HG03159 (cell line): ENCODE results near the gene CDK15.

Source experiments
- ATAC-seq: cut with Tn5 transposase; IDR thresholded peaks from one replicate; pipeline ENCODE4 v1.9.1; 2021; ENCODE audit warnings: mild to moderate bottlenecking, moderate library complexity; ENCODE audit not compliant: unreplicated experiment

The CDK15 gene

DNA sequence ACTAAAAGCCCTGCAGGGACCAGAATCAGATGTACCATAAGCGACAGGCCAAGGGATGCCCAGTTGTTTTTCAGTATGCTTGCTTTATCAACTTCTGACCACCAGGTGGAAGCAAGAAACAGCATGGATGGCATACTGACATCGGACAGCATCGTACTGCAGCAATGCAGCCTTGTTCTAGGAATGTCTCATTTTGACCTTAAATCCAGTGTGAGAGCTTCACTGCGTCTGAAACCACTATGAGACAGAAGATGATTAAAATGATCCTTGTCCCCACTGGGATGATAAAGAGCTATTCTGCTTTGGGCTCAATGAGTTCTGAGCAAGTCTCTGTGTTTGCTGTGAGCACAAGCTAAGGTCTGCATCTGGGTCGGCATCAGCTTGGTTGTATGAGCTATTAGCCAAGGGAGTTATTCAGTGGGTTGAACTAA lies 54.3 kb downstream of the CDK15 start:
- ATAC-seq: peak; percentile 83

DNA sequence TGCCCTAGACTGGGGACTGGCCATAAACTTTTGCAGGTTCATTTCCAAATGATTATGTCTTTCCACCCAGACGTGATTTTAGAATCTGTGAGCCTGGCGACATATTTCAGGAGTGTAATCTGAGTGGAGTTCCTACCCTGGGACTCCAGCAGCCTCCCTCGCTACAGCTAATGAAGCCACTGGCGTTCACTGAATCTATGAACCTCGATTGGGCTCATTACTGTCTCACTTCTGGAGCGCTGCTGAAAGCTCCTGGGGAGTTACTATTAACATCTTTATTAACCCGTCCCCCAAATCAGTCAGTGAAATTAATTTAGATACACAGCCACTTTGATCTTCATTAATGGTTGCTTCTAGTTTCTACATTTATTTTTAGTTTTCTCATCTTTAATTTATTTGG lies 56.5 kb downstream of the CDK15 start:
- ATAC-seq: no peak

DNA sequence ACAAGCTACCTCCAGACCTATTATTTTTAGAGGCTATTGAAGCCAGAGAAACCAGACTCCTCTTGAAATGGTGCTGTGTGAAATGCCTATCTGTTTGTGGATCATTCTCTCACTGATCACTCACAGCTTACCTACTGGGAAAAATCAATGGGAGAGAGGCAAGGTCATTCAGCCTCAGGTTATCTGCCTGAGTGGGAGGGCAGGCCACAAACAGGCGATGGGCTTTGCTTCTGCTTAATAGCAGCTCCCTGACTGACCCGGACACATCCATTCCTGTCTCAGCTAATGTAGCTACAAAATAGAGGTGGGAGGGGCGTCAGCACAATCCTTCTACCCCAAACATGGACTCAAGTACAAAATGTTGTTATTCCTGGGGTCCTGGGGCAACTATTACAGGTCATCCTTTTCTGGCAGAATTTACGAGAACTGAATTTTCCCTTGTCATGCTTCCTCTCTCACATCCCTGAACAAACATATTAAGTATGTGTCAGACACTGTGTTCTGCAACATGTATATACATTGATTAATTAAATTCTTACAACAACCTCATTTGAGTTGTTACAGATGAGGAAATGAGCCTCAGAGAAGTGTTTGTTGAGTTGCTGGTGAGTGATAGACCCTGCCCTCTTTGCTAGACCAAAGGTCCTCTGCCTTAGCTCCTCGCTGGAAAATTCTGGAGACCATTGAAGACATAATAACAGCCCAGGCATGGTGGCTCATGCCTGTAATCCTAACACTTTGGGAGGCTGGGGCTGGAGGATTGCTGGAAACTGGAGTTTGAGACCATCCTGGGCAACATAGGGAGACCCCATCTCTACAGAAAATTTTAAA lies 60.5 kb downstream of the CDK15 start:
- ATAC-seq: no peak

DNA sequence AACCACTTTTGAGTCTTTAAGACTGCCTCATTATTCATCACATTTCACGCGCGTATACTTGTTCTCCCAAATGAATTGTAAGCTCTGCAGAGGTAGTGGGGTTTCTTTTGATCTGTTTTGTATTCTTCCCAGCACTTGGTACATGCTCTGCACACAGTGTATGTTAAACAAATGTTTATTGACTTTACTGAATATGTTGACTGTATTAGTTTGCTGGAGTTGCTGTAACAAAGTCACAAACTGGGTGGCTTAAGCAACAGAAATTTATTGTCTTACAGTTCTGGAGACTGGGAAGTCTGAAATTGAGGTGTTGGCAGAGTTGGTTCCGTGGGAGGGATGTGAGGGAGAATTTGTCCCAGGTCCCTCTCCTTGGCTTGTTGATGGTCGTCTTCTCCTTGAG lies 65.1 kb downstream of the CDK15 start:
- no peak for ATAC-seq

DNA sequence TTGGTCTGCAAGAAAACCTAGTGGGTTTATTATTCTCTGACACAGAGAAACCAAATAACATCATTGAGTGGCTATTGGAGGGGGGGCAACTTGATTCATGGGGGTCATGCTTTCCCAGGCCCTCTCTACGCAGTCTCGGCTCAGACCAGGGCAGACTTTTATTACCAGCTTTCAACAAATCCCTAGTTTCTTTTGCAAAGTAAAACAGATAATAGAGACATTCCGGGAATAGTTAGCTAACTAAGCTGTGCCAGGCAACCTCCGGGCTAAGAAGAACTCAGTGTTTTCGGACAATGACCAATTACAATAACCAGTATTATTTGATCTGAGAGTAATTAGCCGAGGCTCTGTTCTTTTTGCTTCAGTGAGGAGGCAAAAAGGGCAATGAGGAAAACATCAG lies 66.3 kb downstream of the CDK15 start:
- no peak for ATAC-seq

DNA sequence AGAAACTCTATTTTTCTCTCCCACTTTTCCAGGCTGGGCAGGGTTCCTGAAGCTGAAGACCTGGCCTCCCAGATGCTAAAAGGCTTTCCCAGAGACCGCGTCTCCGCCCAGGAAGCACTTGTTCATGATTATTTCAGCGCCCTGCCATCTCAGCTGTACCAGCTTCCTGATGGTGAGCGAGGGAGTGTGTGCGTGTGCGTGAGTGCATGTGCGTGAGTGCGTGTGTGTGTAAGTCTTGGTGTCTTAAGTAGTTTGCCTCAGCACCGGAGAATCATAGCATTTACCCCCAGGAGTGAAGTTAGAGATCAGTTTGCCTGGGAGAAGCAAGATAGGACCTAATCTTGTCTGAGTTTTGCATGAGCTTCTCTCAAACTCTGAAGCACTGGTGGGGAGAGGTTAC lies 73.7 kb downstream of the CDK15 start:
- no peak for ATAC-seq

DNA sequence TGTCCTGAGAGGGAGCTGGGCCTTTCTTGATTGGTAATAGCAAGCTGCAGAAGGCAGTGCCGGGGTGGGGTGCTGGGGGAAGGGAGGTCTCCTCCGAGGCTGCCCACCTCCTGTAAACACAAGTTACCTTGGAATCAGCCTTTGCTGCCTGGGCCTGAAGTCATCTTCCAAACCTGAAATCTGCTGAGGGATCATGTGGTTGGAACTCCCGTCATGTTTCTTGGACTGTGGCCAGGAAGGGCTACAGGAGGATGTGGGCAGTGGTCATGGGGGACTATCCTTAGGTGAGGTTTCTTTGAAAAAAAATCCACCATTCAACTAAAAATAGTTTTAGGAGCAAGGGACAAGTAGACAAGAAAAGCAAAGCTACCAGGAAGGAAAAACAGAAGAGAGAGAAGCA lies 74.2 kb downstream of the CDK15 start:
- no peak for ATAC-seq

DNA sequence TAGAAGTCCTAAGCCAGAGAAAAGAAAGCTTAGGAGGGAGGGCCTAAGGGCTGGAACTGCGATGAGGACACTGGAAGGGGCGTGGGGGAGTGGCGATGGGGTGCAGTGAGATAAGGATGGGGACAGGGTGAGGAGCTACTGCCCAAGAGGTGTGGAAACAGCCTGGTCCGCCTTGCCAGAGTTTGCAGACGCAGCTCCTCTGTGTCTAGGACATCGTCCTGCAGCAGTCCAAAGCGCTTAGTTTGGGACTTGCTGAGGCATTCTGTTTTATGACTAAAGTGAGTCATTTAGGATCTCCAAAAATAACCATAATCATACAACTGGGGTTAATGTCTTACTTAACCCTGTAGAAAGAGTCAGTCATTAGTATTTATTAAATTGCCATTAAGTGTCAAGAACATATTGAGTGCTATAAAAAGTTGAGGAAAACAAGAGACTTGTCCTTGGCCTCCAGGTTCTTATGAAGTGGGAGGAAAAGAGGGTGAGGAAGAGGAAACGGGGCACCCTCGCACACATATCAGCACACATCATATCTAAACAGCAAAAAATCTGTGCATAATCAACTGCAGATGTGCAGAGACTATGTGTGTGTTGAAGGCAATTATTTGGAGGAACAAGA lies 74.8 kb downstream of the CDK15 start:
- peak; percentile 60 for ATAC-seq

DNA sequence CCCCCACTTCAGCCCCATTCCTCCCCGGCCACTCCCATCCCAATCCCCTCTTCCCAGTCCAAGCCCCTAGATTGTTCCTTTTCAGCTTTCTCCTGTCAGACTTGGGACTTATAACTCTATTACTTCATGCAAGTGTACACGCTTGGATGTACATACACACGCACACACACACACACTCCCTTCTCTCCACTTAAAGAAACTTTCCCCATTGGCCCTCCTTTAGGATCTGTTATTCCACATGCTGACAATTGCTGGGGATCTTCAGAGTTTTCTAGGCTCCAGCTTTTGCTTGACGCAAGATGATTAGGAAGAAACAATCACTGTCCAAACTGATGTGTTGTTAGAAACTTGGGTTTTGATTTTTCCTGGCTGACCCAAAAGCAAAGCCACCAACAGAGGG lies 75.4 kb downstream of the CDK15 start:
- no peak for ATAC-seq

DNA sequence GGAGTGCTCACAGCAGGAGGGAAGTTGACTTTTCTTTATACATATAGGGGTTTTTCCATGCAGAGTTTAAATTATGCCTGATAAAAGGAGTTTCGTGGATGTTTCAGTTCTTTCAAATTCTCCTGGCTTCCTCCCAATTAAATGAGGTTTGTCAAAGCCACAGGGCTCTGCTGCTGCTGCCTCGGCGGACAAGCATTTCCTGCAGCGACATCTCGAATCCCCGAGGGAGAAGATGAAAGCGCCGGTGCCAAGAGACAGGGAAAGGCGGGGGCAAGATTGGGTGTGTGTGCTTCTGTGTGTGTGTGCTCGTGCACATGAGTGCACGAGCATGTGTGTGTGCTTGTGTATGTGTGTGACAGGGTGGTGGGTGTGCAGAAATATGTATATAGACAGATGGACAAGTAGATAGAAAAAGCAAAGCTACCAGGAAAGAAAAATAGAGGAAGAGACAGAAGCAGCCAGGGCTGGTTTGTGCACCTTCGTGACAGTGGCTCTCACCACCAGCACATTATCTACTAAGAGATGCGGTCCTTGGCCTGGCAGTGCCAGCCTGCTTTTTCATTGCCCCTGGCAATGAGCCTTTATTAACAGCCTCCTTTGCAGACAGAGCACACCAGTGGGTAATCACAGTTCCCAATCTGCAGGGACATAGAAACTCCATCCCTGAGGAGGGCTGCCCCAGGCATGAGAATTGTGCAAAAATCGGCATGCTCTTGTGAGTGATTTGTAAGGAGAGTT lies 76.2 kb downstream of the CDK15 start:
- no peak for ATAC-seq

DNA sequence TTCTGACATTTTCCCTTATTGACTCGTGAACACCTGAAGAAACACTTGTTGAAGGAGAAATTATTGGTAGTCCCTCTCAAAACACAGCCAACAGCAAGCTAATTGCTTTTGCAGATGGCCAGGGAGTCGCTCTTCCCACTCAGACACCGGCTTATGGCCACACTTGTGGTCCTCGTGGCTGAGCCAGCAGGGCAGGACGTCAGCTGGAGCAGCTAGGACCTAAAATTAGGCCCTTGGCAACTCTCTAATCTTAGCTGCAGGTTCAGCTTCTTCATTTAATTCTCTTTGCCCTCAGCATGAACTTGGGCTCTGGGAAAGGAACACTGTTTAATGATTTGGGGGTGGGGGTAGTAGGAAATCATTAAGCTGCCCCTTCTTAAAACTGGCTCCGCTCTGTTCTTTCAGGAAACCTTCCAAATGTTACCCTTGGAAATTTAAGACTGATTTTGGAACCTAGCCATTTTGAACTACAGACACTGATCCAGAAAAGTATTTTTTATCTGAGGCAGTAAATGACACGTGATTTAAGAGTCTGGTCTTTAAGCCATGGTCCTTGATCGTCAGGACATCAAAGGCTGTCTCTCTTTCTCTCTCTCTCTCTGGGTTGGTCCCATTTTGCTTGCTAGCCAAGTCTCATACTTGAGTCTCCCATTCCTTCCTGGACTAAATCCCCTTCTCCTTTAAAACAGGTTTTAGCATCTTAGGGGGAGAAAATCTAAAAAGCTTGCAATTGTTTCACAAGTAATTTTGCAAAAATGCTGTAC lies 77.5 kb downstream of the CDK15 start:
- no peak for ATAC-seq

DNA sequence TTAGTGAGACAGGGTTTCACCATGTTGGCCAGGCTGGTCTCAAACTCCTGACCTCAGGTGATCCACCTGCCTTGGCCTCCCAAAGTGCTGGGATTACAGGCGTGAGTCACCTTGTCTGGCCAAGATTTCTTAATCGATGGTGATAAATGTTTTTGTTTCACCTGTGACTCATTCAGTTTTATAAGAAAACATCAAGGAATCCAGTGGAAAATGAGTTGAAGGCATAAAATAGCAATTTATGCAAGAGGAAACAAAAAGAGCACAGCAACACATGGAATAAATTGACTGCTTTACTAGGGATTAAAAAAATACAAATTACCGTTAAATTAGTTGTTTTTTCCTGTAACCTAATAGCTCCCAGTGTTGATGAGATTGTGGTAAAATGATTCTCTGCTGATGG lies 80.2 kb downstream of the CDK15 start:
- ATAC-seq: no peak

DNA sequence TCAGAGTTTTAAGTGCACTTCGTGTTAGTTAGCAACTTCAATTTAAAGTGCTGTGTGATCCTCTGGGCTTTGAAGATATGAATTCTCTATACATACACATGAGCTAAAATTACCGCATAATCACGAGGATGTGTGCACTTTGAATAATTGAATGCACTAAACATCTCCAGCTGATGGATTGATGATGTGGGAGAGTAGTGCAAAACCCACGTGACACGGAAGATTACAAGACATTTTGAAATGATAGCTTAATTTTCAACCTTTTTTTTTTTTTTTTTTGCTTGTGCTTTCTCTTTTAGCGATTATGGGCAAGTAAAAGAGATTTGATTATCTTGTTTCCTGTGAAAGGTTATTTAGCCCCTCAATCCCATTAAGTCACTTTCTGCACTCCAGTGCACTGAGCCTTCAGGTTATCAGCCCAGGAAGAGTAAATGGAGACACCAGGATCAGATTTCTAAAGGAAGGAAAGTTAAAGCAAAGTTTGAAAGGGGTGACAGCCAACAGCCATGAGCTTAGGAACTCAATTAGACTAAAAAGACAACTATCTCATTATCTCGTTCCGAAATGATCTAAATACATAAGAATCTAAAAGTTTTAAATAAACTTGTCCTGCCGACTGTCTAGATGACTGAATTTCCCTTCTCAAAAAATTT lies 81.6 kb downstream of the CDK15 start:
- no peak for ATAC-seq

DNA sequence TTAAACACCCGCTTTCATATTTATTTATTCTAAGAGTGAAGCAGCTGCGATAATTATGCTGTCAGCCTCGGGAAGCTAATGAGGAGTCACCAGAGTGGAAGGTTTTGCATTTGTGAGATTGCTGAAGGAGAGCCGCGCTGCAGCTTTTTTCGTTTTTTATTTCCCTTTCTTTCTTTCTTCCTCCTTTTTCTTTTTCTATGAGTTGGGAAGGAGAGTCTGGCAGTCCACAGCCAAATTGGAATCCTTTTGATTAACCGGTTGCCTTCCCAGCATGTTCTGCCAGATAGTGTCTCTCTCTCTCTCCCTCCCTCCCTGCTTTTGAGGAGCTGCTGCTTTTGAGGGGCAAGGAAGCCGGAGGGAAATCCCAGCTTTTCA lies 82.1 kb downstream of the CDK15 start:
- no peak for ATAC-seq

DNA sequence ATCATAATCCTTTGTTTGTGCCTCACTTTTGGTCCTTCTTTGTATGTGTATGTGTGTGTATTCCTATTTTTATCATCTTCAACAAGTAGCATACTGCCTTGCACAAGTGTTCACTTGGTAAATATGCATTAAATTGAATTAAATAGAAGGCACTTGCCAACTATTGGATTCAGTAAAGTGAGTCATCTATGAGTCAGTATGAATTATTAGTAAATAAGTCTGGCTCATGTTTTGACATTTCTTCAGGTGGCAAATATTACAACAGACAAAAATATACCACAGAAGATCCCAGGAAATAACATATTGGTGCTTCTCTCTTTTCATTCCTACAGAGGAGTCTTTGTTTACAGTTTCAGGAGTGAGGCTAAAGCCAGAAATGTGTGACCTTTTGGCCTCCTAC lies 84.1 kb downstream of the CDK15 start:
- no peak for ATAC-seq

DNA sequence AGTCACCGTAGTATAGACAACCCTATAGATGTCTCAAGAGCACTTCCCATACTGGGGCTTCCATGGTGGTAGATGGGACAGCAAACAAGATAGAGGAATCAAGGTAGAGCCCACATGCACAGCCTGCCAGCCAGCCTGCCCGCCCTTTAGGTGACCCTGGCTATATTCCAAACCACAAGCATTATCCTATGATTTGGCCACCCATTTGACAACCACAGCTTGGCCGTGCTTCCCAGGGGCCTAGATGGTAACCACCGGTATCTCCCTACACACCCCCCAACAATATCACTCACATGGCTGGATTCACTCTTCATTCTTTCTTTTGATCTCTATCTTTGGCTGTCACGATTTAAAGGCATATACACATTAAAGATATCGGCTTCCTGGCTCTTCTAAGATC lies 85.3 kb downstream of the CDK15 start:
- no peak for ATAC-seq

DNA sequence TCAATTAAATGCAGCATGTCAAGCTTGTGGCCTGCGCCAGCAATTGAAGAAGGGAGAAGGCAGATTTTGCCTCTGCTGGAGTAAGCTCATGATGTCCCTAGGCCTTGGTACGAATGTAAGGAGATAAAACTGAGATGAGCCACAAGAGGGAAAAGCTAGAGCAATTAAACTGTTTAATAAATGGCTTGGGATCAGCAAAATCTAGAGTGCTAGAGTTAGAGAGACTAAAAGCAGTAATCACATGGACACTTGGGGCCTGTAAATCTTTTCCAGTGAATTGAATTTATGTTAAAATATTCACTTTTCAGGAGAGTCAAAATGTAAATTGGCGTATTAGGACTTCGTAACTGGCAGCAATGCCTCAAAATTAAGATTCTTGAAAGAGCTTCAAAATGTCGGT lies 86.2 kb downstream of the CDK15 start:
- no peak for ATAC-seq

DNA sequence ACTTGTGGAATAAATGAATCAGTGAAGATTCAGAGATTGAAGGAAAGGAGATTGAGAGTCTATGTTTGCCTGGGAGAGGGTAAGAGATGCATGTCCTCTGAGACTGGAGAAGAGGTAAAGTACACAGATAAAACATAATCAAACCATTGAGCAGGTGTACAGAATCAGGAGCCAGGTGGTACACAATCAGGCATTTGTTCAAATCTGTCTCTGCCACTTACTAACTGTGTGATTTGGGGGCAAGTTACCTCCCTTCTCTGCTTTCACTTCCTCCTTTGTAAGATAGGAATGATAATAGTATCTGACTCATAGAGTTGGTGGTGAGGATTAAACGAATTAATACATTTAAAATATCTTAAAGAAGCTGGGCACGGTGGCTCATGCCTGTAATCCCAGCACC lies 94.0 kb downstream of the CDK15 start:
- ATAC-seq: peak; percentile 89

DNA sequence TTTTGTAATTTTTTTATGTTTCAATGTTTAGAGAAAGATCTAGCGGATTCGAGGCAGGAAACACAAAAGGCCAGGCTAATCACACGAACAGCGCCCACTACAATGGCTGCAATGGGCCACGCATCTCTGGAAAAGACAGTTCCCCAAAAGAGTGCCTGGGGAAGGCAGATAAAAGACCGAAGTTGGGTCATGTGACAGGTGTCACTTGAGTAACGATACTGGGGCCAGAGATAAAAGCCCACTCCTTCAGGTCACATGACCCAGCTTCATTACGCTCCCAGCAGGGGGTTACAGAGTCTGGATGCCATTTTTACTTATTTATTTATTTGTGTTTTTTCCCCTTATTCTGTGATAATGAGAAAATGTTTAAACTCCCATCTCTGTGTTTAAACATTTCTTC lies 95.4 kb downstream of the CDK15 start:
- no peak for ATAC-seq

DNA sequence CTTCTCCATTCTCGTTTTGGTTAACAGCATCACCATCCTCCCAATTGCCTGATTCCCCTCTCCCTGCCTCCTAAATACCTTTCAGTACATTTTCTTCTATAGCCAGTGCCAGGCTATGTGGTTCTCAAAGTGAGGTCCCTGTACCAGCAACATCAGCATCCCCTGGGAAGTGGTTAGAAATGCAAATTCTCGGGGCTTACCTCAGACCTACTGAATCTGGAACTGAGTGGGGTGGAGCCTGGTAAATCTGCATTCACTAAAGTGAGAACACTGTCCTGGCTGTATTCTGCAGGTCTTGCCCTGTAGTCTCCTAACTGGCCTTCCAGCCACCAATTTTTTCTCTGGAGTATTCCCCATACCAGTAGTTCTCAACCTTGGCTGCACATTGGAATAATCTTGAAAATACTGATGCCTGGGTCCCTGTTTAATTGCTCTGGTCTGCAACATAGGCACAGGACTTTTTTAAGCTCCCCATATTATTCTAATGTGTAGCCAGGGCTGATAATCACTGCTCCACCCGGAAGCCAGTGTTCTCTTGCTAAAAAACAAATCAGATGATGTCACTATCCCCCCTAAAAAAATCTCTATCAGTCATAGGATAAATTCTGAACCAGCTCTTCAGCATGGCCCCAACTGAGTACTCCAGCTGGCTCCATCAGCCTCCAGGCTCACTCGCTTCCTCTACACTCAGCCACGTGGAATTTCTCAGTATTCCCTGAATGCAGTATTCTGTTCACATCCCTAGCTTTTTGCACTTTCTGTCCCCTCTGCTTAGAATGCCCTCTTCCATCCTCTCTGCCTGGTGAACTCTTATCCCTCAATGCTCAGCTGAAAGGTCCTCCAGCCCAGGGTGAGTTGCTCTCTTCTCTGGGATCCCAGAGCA lies 98.4 kb downstream of the CDK15 start:
- ATAC-seq: peak; percentile 75
